Activated CD4-positive, alpha-beta T cell treated with anti-CD3 and anti-CD28 coated beads for 1 hour (primary cell): ENCODE data around the gene BLTP3A.
"Not testable (repeated sequence)": the region's sequence is repeated elsewhere in the genome, so short reads cannot be mapped to it uniquely, and the experiment has no call there.

Experiments
- DNase-seq: peaks from one replicate; pipeline ENCODE4 v3.0.0-alpha.2; 2020

The BLTP3A gene

GRCh38 chr6:34793877-34794276, 2.0 kb downstream of the BLTP3A start:
- no peak for DNase-seq

- no peak for DNase-seq
Observed at GRCh38 chr6:34795836-34796425, 4.0 kb downstream of the BLTP3A start.

GRCh38 chr6:34798057-34798456, 6.2 kb downstream of the BLTP3A start:
- no peak for DNase-seq

GRCh38 chr6:34799547-34799946, 7.7 kb downstream of the BLTP3A start:
- DNase-seq: no peak

GRCh38 chr6:34804543-34804942, 12.7 kb downstream of the BLTP3A start:
- no peak for DNase-seq

- DNase-seq: not testable (repeated sequence)
Observed at GRCh38 chr6:34805074-34805473, 13.2 kb downstream of the BLTP3A start.

GRCh38 chr6:34806738-34807453, 15.0 kb downstream of the BLTP3A start:
- no peak for DNase-seq

GRCh38 chr6:34808473-34808872, 16.6 kb downstream of the BLTP3A start:
- DNase-seq: not testable (repeated sequence)

GRCh38 chr6:34809419-34809818, 17.5 kb downstream of the BLTP3A start:
- DNase-seq: not testable (repeated sequence)

- no peak for DNase-seq
Observed at GRCh38 chr6:34810017-34810882, 18.4 kb downstream of the BLTP3A start.

- DNase-seq: no peak
Observed at GRCh38 chr6:34810936-34811632, 19.2 kb downstream of the BLTP3A start.

- DNase-seq: no peak
Observed at GRCh38 chr6:34813028-34813713, 21.3 kb downstream of the BLTP3A start.

- no peak for DNase-seq
Observed at GRCh38 chr6:34816635-34817301, 24.9 kb downstream of the BLTP3A start.

GRCh38 chr6:34817446-34817845, 25.6 kb downstream of the BLTP3A start:
- DNase-seq: no peak

GRCh38 chr6:34818872-34819570, 27.1 kb downstream of the BLTP3A start:
- DNase-seq: not testable (repeated sequence)

- DNase-seq: no peak
Observed at GRCh38 chr6:34819571-34820480, 27.9 kb downstream of the BLTP3A start.

- DNase-seq: no peak
Observed at GRCh38 chr6:34829137-34829536, 37.3 kb downstream of the BLTP3A start.

GRCh38 chr6:34832942-34833341, 41.1 kb downstream of the BLTP3A start:
- no peak for DNase-seq

- no peak for DNase-seq
Observed at GRCh38 chr6:34834789-34835518, 43.1 kb downstream of the BLTP3A start.
